ENCODE measurements around the gene RNU1-1.
"Not testable (repeated sequence)": the region's sequence is repeated elsewhere in the genome, so short reads cannot be mapped to it uniquely, and the experiment has no call there.

The RNU1-1 gene

GRCh38 chr1:16521288-16521583, 7.2 kb upstream of the RNU1-1 start:
- DNase-seq: no peak

- DNase-seq: not testable (repeated sequence)
Measured at GRCh38 chr1:16520435-16521287, 6.6 kb upstream of the RNU1-1 start.

GRCh38 chr1:16519255-16519951, 5.3 kb upstream of the RNU1-1 start:
- not testable (repeated sequence) for DNase-seq

- DNase-seq: not testable (repeated sequence)
Measured at GRCh38 chr1:16518913-16519254, 4.8 kb upstream of the RNU1-1 start.

- not testable (repeated sequence) for DNase-seq
Measured at GRCh38 chr1:16516694-16517410, 2.8 kb upstream of the RNU1-1 start.

- peak; percentile 46 to 55 for DNase-seq
Measured at GRCh38 chr1:16513412-16514106, 526 bp downstream of the RNU1-1 start.

- not testable (repeated sequence) for DNase-seq
Measured at GRCh38 chr1:16512624-16513411, 1.3 kb downstream of the RNU1-1 start.

- not testable (repeated sequence) for DNase-seq
Measured at GRCh38 chr1:16511926-16512325, 2.2 kb downstream of the RNU1-1 start.

- not testable (repeated sequence) for DNase-seq
Measured at GRCh38 chr1:16508861-16509445, 5.1 kb downstream of the RNU1-1 start.

GRCh38 chr1:16506364-16507136, 7.5 kb downstream of the RNU1-1 start:
- not testable (repeated sequence) for DNase-seq

GRCh38 chr1:16505870-16506269, 8.2 kb downstream of the RNU1-1 start:
- not testable (repeated sequence) for DNase-seq

- DNase-seq: no peak
Measured at GRCh38 chr1:16503494-16503893, 10.6 kb downstream of the RNU1-1 start.

- not testable (repeated sequence) for DNase-seq
Measured at GRCh38 chr1:16501446-16501845, 12.6 kb downstream of the RNU1-1 start.

GRCh38 chr1:16500975-16501374, 13.1 kb downstream of the RNU1-1 start:
- DNase-seq: not testable (repeated sequence)

GRCh38 chr1:16500466-16500865, 13.6 kb downstream of the RNU1-1 start:
- not testable (repeated sequence) for DNase-seq

GRCh38 chr1:16498573-16499413, 15.3 kb downstream of the RNU1-1 start:
- DNase-seq: peak; percentile 51 to 84

- DNase-seq: not testable (repeated sequence)
Measured at GRCh38 chr1:16498047-16498446, 16.0 kb downstream of the RNU1-1 start.

- not testable (repeated sequence) for DNase-seq
Measured at GRCh38 chr1:16497474-16497904, 16.6 kb downstream of the RNU1-1 start.

- DNase-seq: not testable (repeated sequence)
Measured at GRCh38 chr1:16493731-16494130, 20.4 kb downstream of the RNU1-1 start.

- not testable (repeated sequence) for DNase-seq
Measured at GRCh38 chr1:16492937-16493336, 21.1 kb downstream of the RNU1-1 start.

Data from NCI-H187 (cell line).